ENCODE results near the gene ANKRD2.

ANKRD2 gene

GRCh38 chr10:97539523-97540200, 32.9 kb upstream of the ANKRD2 start:
- no peak overlapping the region for H3K4me3 ChIP-seq (ENCODE audit: control insufficient read depth, low read depth, low read length)
- TF ChIP-seq, protein P1, sequence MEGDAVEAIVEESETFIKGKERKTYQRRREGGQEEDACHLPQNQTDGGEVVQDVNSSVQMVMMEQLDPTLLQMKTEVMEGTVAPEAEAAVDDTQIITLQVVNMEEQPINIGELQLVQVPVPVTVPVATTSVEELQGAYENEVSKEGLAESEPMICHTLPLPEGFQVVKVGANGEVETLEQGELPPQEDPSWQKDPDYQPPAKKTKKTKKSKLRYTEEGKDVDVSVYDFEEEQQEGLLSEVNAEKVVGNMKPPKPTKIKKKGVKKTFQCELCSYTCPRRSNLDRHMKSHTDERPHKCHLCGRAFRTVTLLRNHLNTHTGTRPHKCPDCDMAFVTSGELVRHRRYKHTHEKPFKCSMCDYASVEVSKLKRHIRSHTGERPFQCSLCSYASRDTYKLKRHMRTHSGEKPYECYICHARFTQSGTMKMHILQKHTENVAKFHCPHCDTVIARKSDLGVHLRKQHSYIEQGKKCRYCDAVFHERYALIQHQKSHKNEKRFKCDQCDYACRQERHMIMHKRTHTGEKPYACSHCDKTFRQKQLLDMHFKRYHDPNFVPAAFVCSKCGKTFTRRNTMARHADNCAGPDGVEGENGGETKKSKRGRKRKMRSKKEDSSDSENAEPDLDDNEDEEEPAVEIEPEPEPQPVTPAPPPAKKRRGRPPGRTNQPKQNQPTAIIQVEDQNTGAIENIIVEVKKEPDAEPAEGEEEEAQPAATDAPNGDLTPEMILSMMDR (conservative IDR thresholded peaks at IDR 0.05; ENCODE audit: control insufficient read depth, insufficient read depth, low read depth, low read length) = peak; percentile 50
- peak; percentile 92 for DNase-seq (ENCODE audit: low read depth)

DNA sequence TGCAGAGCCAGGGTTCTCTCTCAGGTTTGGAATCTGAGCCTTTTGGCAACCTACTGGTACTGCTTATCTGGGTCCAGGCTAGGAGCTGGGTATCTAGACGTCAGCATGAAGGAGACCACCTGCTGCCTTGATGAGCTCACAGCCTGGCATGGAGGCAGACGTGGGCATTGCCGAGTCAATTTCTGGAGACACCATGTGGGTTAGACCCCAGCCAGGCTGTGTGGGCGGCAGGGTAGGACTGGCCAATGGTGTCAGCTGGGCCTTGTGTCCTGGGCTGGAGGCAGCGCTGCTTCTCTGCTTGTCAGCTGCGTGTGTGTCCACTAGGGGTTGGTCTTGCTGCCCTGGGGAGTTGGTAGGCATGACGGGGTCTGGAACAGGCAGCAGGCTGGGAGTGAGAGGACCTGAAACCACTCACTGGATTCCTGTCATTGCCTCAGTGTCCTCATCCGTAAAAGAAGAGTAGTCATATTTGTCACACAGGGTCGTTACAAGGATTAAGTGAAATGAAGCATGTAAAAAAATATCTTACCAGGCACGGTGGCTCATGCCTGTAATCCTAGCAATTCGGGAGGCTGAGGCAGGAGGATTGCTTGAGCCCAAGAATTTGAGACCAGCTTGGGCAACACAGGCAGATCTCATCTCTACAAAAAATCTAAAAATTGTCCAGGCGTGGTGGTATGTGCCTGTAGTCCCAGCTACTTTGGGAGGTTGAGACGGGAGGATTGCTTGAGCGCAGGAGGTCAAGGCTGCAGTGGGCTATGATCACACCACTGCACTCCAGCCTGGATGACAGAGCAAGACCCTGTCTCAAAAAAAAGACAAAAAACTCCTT, 31.7 kb upstream of the ANKRD2 start:
- H3K4me3 ChIP-seq (ENCODE audit: control insufficient read depth, low read depth, low read length) = no peak overlapping the region
- TF ChIP-seq, protein P1 (conservative IDR thresholded peaks at IDR 0.05; ENCODE audit: control insufficient read depth, insufficient read depth, low read depth, low read length) = peak; percentile 18
- peak; percentile 49 for DNase-seq (ENCODE audit: low read depth)

GRCh38 chr10:97542169-97543024, 30.2 kb upstream of the ANKRD2 start:
- H3K4me3 ChIP-seq (ENCODE audit: control insufficient read depth, low read depth, low read length) = peak overlapping the region; percentile 23
- DNase-seq (ENCODE audit: low read depth) = peak; percentile 98
- TF ChIP-seq, protein P1 (conservative IDR thresholded peaks at IDR 0.05; ENCODE audit: control insufficient read depth, insufficient read depth, low read depth, low read length) = no peak

- H3K4me3 ChIP-seq (ENCODE audit: control insufficient read depth, low read depth, low read length) = no peak overlapping the region
- peak; percentile 98 for DNase-seq (ENCODE audit: low read depth)
- TF ChIP-seq, protein P1 (conservative IDR thresholded peaks at IDR 0.05; ENCODE audit: control insufficient read depth, insufficient read depth, low read depth, low read length) = no peak
Observed at GRCh38 chr10:97543025-97543546, 29.5 kb upstream of the ANKRD2 start.

- TF ChIP-seq, protein P1 (conservative IDR thresholded peaks at IDR 0.05; ENCODE audit: control insufficient read depth, insufficient read depth, low read depth, low read length) = no peak
- no peak for DNase-seq (ENCODE audit: low read depth)
- no peak overlapping the region for H3K4me3 ChIP-seq (ENCODE audit: control insufficient read depth, low read depth, low read length)
Observed at GRCh38 chr10:97546456-97547270, 25.9 kb upstream of the ANKRD2 start.
